ENCODE data around the gene TMX3. TPM values are rescaled to one million over a fixed set of nuclear protein-coding genes. Genes with fewer than 3 reads are reported as not detected.

The TMX3 gene
- total and polyA plus RNA-seq, 2 donors (not counting 3 experiments of a cell fraction or from before 2014, with no cell fraction given) = 20.0 to 65.5 TPM

DNA sequence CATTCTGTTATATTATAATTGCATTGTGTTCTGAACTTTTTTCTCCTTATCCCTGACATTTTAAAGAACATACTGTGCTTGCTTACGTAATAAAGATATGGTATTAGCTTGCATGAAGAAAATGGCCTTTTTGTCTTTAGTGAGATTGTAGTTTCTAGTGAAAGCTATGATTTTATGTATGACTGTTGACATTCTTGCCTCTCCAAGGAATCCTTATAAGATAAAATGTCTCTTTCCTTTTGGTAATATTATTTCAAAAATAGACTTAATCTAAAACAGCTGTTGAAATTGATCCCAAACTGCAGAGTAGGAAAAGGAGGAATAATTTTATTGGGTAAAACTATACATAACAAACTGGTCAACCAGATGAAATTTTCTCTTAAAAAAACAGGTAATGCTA, 42.2 kb upstream of the TMX3 start:
- Histone ChIP-seq H3K4me2 (ENCODE audit: insufficient read depth, low read length) (no peak overlapping the region), H3K4me3 (replicated peaks in 1 of 3; ENCODE audit: insufficient read depth in 1 of 3, low read depth in 1 of 3, low read length in 3 of 3) (no peak overlapping the region), H3K9ac (replicated peaks; ENCODE audit: extremely low read depth, insufficient read depth, low read length) (no peak overlapping the region), H4K20me1 (replicated peaks; ENCODE audit: control insufficient read depth, extremely low read depth, insufficient read depth, low read length) (no peaks in the 10 kb centered on the region), H3K27me3 (ENCODE audit: control insufficient read depth in 2 of 2, insufficient read depth in 2 of 2, low read length in 2 of 2) (no peaks in the 10 kb centered on the region), H2AFZ (ENCODE audit: low read depth, low read length) (no peak overlapping the region), H3K9me1 (replicated peaks; ENCODE audit: control insufficient read depth, extremely low read depth, insufficient read depth, low read length) (no peaks in the 10 kb centered on the region), H3K79me2 (ENCODE audit: control insufficient read depth, insufficient read depth, low read length) (no peaks in the 10 kb centered on the region), H3K9me3 (replicated peaks; ENCODE audit: control insufficient read depth, insufficient read depth, low read length) (no peaks in the 10 kb centered on the region), H3K27ac (ENCODE audit: insufficient read depth, low read depth, low read length) (no peak overlapping the region), H3K36me3 (ENCODE audit: control insufficient read depth in 2 of 2, extremely low read depth in 1 of 2, insufficient read depth in 2 of 2, low read length in 2 of 2) (no peaks in the 10 kb centered on the region), H3K4me1 (ENCODE audit: control insufficient read depth, extremely low read depth, insufficient read depth, low read length) (no peaks in the 10 kb centered on the region)
- ChIA-PET CTCF (interaction anchor here (1.5 kb wide), 1 partner anchor 11 kb away, joined by 3 read pairs; no protein-coding TSS in a partner anchor), POLR2A (no interaction called here)
- intact Hi-C loops (cut with micrococcal nuclease) (no loop called here), dilution Hi-C loops (cut with MboI; ENCODE audit: extremely low pct_ligation_motif_present, low sequenced_read_pairs) (no loop called here)
- no peak for FAIRE-seq
- no TSS peak for BruUV-seq (replicated peaks)
- TF ChIP-seq JUN (IDR thresholded peaks at IDR 0.05; ENCODE audit: borderline replicate concordance, insufficient read depth, insufficient read length, low read depth) (no peak), MYC (IDR thresholded peaks at IDR 0.05; ENCODE audit: low read depth, low read length) (no peak), GATA2 (IDR thresholded peaks at IDR 0.05; ENCODE audit: insufficient read depth, insufficient read length, low read depth, low read length) (no peak), FOS (IDR thresholded peaks at IDR 0.05; ENCODE audit: borderline replicate concordance, insufficient read depth, low read length) (no peak), EZH2 (IDR thresholded peaks at IDR 0.05; ENCODE audit: borderline replicate concordance, low read depth, low read length, severe bottlenecking) (no peak), POLR2AphosphoS5 (IDR thresholded peaks at IDR 0.05; ENCODE audit: insufficient read depth, low read depth, low read length) (no peak), POLR2A (IDR thresholded peaks at IDR 0.05; ENCODE audit: low read depth, low read length) (no peak)
- TF ChIP-seq, protein P1, sequence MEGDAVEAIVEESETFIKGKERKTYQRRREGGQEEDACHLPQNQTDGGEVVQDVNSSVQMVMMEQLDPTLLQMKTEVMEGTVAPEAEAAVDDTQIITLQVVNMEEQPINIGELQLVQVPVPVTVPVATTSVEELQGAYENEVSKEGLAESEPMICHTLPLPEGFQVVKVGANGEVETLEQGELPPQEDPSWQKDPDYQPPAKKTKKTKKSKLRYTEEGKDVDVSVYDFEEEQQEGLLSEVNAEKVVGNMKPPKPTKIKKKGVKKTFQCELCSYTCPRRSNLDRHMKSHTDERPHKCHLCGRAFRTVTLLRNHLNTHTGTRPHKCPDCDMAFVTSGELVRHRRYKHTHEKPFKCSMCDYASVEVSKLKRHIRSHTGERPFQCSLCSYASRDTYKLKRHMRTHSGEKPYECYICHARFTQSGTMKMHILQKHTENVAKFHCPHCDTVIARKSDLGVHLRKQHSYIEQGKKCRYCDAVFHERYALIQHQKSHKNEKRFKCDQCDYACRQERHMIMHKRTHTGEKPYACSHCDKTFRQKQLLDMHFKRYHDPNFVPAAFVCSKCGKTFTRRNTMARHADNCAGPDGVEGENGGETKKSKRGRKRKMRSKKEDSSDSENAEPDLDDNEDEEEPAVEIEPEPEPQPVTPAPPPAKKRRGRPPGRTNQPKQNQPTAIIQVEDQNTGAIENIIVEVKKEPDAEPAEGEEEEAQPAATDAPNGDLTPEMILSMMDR (IDR thresholded peaks at IDR 0.05; ENCODE audit: extremely low read depth in 1 of 2, insufficient read depth in 1 of 2, low read depth in 1 of 2, low read length in 2 of 2) = no peak
- TF ChIP-seq, protein P2, sequence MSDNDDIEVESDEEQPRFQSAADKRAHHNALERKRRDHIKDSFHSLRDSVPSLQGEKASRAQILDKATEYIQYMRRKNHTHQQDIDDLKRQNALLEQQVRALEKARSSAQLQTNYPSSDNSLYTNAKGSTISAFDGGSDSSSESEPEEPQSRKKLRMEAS (IDR thresholded peaks at IDR 0.05; ENCODE audit: insufficient read depth, insufficient read length) = no peak
- no peak for DNase-seq (ENCODE audit: low read depth, low spot score)

Measured in endothelial cell of umbilical vein (primary cell).